GM12891 (cell line): Measurements from ENCODE around the gene LRCH3.

Experiments
- POLR2A ChIP-seq: IDR thresholded peaks from 2 replicates; pipeline ENCODE4 v1.6.1; 2011; ENCODE audit warnings: low read depth, low read length, control low read depth
- POLR2AphosphoS5 ChIP-seq: IDR thresholded peaks from 2 replicates; pipeline ENCODE4 v1.6.1; 2011; ENCODE audit warnings: low read depth, low read length, control low read depth
- SPI1 ChIP-seq: IDR thresholded peaks from 2 replicates; pipeline ENCODE4 v1.6.1; 2011; ENCODE audit warnings: low read depth, low read length, control low read depth
- TAF1 ChIP-seq: IDR thresholded peaks from 2 replicates; pipeline ENCODE4 v1.6.1; 2011; ENCODE audit warnings: low read depth, low read length, control low read depth

DNA sequence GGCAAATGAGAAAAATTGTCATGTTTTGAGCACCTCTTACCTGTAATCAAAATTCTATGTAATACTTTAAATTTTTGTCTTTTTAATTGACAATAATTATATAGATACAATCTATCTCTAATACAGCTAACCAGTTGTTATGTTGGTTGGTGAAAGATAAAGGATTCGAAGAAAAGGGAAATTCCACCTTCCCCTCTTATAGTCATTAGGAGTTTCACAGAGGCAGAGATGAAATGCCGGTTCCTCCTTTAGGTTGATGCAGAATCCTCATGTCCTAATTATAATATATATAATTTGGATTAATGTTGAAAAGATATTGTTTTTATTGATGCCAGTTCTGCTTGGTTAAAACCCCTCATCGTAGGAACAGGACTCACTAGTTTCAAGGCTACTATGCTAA is 67.1 kb downstream of the LRCH3 start:
- peak; percentile 46; the same call in 1 of the 2 replicates for TF ChIP-seq SPI1
- no peak for TF ChIP-seq POLR2AphosphoS5
- no peak for TF ChIP-seq POLR2A
- TF ChIP-seq TAF1, result no peak
